ENCODE results near the gene CPTP. TPM values are rescaled to one million over a fixed set of nuclear protein-coding genes. Genes with fewer than 3 reads are reported as not detected.

CPTP gene
- total RNA-seq, 1 donor from 2014 or later = 18.7 TPM

GRCh38 chr1:1332774-1333480, 8.3 kb downstream of the CPTP start:
- Mint-ChIP-seq H3K27me3 (ENCODE audit: unreplicated experiment) (peaks cover 10% of the 10 kb centered on the region), H3K4me3 (ENCODE audit: unreplicated experiment) (no peak overlapping the region), H3K27ac (ENCODE audit: unreplicated experiment) (no peak overlapping the region), H3K4me1 (ENCODE audit: low read depth, unreplicated experiment) (peaks cover 5% of the 10 kb centered on the region), H3K9me3 (ENCODE audit: unreplicated experiment) (peaks cover 15% of the 10 kb centered on the region), H3K36me3 (ENCODE audit: unreplicated experiment) (no peaks in the 10 kb centered on the region)
- no peak for TF ChIP-seq CTCF (IDR thresholded peaks at IDR 0.05; ENCODE audit: partially characterized antibody, unreplicated experiment)
- DNase-seq = no peak

GRCh38 chr1:1333551-1334241, 9.1 kb downstream of the CPTP start:
- Mint-ChIP-seq H3K27ac (ENCODE audit: unreplicated experiment) (no peak overlapping the region), H3K36me3 (ENCODE audit: unreplicated experiment) (no peaks in the 10 kb centered on the region), H3K4me3 (ENCODE audit: unreplicated experiment) (no peak overlapping the region), H3K4me1 (ENCODE audit: low read depth, unreplicated experiment) (peaks cover 5% of the 10 kb centered on the region), H3K9me3 (ENCODE audit: unreplicated experiment) (peaks cover 15% of the 10 kb centered on the region), H3K27me3 (ENCODE audit: unreplicated experiment) (peaks cover 10% of the 10 kb centered on the region)
- no peak for TF ChIP-seq CTCF (IDR thresholded peaks at IDR 0.05; ENCODE audit: partially characterized antibody, unreplicated experiment)
- no peak for DNase-seq

- Mint-ChIP-seq H3K27me3 (ENCODE audit: unreplicated experiment) (peaks cover 7% of the 10 kb centered on the region), H3K9me3 (ENCODE audit: unreplicated experiment) (peaks cover 10% of the 10 kb centered on the region), H3K4me1 (ENCODE audit: low read depth, unreplicated experiment) (peaks cover 4% of the 10 kb centered on the region), H3K36me3 (ENCODE audit: unreplicated experiment) (no peaks in the 10 kb centered on the region), H3K27ac (ENCODE audit: unreplicated experiment) (no peak overlapping the region), H3K4me3 (ENCODE audit: unreplicated experiment) (no peak overlapping the region)
- no peak for DNase-seq
- no peak for TF ChIP-seq CTCF (IDR thresholded peaks at IDR 0.05; ENCODE audit: partially characterized antibody, unreplicated experiment)
Observed at GRCh38 chr1:1334835-1335234, 10.2 kb downstream of the CPTP start.

- no peak for DNase-seq
- Mint-ChIP-seq H3K27ac (ENCODE audit: unreplicated experiment) (no peak overlapping the region), H3K36me3 (ENCODE audit: unreplicated experiment) (no peaks in the 10 kb centered on the region), H3K9me3 (ENCODE audit: unreplicated experiment) (peaks cover 7% of the 10 kb centered on the region), H3K4me3 (ENCODE audit: unreplicated experiment) (no peak overlapping the region), H3K27me3 (ENCODE audit: unreplicated experiment) (peaks cover 4% of the 10 kb centered on the region), H3K4me1 (ENCODE audit: low read depth, unreplicated experiment) (no peaks in the 10 kb centered on the region)
- no peak for TF ChIP-seq CTCF (IDR thresholded peaks at IDR 0.05; ENCODE audit: partially characterized antibody, unreplicated experiment)
Observed at GRCh38 chr1:1335283-1335682, 10.7 kb downstream of the CPTP start.

- TF ChIP-seq CTCF (IDR thresholded peaks at IDR 0.05; ENCODE audit: partially characterized antibody, unreplicated experiment) = no peak
- DNase-seq = no peak
- Mint-ChIP-seq H3K36me3 (ENCODE audit: unreplicated experiment) (no peaks in the 10 kb centered on the region), H3K9me3 (ENCODE audit: unreplicated experiment) (peaks cover 8% of the 10 kb centered on the region), H3K4me1 (ENCODE audit: low read depth, unreplicated experiment) (no peaks in the 10 kb centered on the region), H3K4me3 (ENCODE audit: unreplicated experiment) (no peak overlapping the region), H3K27me3 (ENCODE audit: unreplicated experiment) (peaks cover 5% of the 10 kb centered on the region), H3K27ac (ENCODE audit: unreplicated experiment) (no peak overlapping the region)
Observed at GRCh38 chr1:1335792-1336248, 11.2 kb downstream of the CPTP start.

Measured in glutamatergic neuron (in vitro differentiated cells).